Large intestine (tissue), 3 donors: ENCODE data around the gene SLAMF6. TPM values are rescaled to one million over a fixed set of nuclear protein-coding genes. Genes with fewer than 3 reads are reported as not detected.

Source experiments
- DNase-seq, 2 donors: peaks; one replicate each; pipeline versions ENCODE4 v3.0.0 to v3.0.0-alpha.2; 2013
- H3K27ac ChIP-seq: one replicate; pipeline ENCODE4 v1.5.1; 2013; ENCODE audit warnings: low read length
- H3K27me3 ChIP-seq: 2 replicates; pipeline ENCODE4 v1.6.1; 2013; ENCODE audit warnings: low read length; ENCODE audit not compliant: control insufficient read depth, insufficient read depth
- H3K36me3 ChIP-seq: 2 replicates; pipeline ENCODE4 v1.6.1; 2013; ENCODE audit warnings: low read length; ENCODE audit not compliant: control insufficient read depth, insufficient read depth
- H3K4me1 ChIP-seq: one replicate; pipeline ENCODE4 v1.6.1; 2013; ENCODE audit warnings: low read length; ENCODE audit not compliant: control insufficient read depth, insufficient read depth
- H3K4me3 ChIP-seq: one replicate; pipeline ENCODE4 v1.5.1; 2013; ENCODE audit warnings: low read length
- H3K9me3 ChIP-seq: one replicate; pipeline ENCODE4 v1.6.1; 2013; ENCODE audit warnings: mild to moderate bottlenecking, low read depth, low read length, moderate library complexity; ENCODE audit not compliant: control insufficient read depth
- WGBS: methylation state at CpG from one replicate; pipeline ENCODE4 v1.1.5; 2013; ENCODE audit warnings: low lambda C conversion rate; ENCODE audit not compliant: insufficient coverage; 5-methylcytosine and 5-hydroxymethylcytosine counted together
- polyA plus RNA-seq: library from polyadenylated mRNA; unstranded; fragments of 120-200 nt; gene quantifications from one replicate; pipeline ENCODE4 v1.2.1, GENCODE V29; 2013

The SLAMF6 gene
- polyA plus RNA-seq, 1 donor: 1.6 TPM

GRCh38 chr1:160453443-160453842, 69.6 kb downstream of the SLAMF6 start:
- no peaks in the 10 kb centered on the region for H3K36me3 ChIP-seq
- no peaks in the 10 kb centered on the region for H3K9me3 ChIP-seq
- no peaks in the 10 kb centered on the region for H3K4me1 ChIP-seq
- H3K4me3 ChIP-seq: no peak overlapping the region
- 90% methylated on average over 2 of the region's 7 CpGs for WGBS
- no peak for DNase-seq
- no peak overlapping the region for H3K27ac ChIP-seq
- H3K27me3 ChIP-seq: no peaks in the 10 kb centered on the region

DNA sequence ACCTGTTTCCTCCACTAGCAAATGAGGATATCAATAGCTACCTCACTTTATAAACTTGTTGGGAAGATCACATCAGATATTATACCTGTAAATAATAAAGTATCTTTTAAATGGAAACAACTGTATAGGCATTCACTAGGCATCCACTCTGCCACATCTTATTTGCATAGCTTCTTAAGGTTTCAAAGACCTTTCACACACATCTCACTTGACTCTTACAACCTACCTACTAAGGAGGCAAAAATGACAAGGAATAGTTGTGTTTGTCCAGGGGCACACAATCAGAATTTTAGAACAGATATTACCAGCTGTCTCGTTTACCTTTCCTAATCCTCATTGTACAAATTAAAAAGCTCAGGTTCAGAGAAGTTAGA, 71.2 kb downstream of the SLAMF6 start:
- H3K36me3 ChIP-seq: no peaks in the 10 kb centered on the region
- H3K27ac ChIP-seq: no peak overlapping the region
- DNase-seq: no peak
- H3K4me3 ChIP-seq: no peak overlapping the region
- WGBS: 67% methylated on average over 1 of the region's 1 CpG
- H3K4me1 ChIP-seq: no peaks in the 10 kb centered on the region
- no peaks in the 10 kb centered on the region for H3K9me3 ChIP-seq
- no peaks in the 10 kb centered on the region for H3K27me3 ChIP-seq

DNA sequence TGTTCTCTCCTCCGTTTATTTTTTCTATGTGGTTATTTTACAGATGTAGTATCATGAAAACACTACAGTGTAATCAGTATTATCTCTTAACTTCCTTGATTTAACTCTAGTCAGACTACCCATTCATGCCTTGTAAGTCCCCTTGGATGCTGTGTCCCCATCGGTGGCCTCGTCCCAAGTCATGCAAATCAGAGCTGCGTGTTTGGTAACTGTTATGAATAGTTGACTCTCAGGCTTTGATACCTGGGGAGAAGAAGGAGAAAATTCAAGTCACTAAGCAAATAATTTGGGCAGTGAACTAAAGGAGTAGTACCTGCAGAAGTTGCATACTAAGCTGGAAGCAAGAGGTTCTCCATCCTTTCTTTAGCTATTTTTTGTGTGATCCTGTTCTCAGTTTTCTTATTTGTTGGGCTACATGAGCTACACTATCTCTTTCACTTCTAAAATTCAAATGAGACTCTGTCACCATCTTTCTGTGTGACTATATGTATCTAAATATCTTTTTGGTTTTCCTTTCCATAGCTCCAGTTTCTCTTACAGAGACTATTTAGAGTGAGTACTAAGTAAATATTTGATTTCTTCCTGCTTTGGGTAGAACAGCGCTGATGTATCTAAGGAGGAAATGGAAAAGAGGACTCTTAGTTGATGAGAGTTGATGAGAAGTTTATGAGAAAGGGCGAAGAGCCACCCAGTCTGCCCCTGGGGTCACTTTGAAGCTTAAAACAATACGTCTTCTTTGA, 71.8 kb downstream of the SLAMF6 start:
- Histone ChIP-seq H3K4me3 (no peak overlapping the region), H3K36me3 (no peaks in the 10 kb centered on the region), H3K27ac (no peak overlapping the region), H3K9me3 (no peaks in the 10 kb centered on the region), H3K27me3 (no peaks in the 10 kb centered on the region), H3K4me1 (no peaks in the 10 kb centered on the region)
- no CpG with 5 or more reads among the region's 7 CpGs for WGBS
- peak; percentile 10 to 65 for DNase-seq

DNA sequence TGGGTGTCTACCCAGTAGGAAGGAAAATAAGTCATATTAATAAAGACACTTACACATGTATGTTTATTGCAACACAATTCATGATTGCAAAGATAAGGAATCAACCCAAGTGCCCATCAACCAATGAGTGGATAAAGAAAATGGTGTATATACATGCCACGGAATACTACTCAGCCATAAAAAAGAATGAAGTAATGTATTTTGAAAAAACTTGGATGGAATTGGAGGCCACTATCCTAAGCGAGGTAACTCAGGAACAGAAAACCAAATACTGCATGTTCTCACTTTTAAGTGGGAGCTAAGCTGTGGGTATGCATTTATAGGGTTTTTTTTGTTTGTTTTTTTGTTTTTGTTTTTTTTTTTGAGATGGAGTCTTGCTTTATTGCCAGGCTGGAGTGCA, 73.6 kb downstream of the SLAMF6 start:
- Histone ChIP-seq H3K4me3 (no peak overlapping the region), H3K9me3 (no peaks in the 10 kb centered on the region), H3K36me3 (no peaks in the 10 kb centered on the region), H3K27ac (no peak overlapping the region), H3K27me3 (no peaks in the 10 kb centered on the region), H3K4me1 (no peaks in the 10 kb centered on the region)
- no CpG with 5 or more reads among the region's 2 CpGs for WGBS
- no peak for DNase-seq

DNA sequence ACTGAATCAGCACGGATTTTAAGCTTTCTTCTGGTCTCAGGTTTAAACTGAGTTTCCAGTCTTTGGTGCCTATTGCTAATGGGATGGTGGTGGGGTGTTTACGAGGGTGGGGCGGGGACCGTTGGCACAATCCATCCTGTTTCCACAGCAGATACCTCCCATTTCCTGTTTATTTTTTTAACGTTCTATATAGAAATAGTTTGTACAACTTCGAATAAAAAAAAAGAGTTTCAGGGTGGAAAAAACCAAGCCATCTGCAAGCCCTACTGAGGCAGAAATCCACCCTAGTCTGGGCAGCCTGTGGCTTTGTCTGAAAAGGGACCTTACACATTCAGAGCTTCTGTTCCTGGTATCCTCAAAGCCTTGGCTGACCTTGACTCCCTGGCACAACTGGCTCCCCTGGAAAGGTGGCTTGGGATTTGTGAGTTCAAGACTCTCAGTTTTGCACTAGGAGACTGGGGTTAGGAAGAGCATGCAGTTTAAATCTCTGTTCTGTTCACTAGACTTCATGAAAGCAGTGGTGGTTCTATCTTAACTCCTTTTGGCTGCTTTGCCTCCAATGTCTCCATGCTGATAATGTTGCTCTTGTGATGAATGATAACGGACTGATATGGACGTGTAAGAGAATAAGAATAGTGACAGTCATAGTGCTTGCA, 76.0 kb downstream of the SLAMF6 start:
- Histone ChIP-seq H3K9me3 (no peaks in the 10 kb centered on the region), H3K27me3 (no peaks in the 10 kb centered on the region), H3K4me3 (no peak overlapping the region), H3K4me1 (no peaks in the 10 kb centered on the region), H3K36me3 (no peaks in the 10 kb centered on the region), H3K27ac (no peak overlapping the region)
- no peak for DNase-seq
- 69% methylated on average over 5 of the region's 8 CpGs for WGBS

GRCh38 chr1:160439718-160440117, 83.3 kb downstream of the SLAMF6 start:
- no peaks in the 10 kb centered on the region for H3K27me3 ChIP-seq
- DNase-seq: no peak
- 94% methylated on average over 2 of the region's 2 CpGs for WGBS
- H3K4me1 ChIP-seq: peaks cover 5% of the 10 kb centered on the region
- H3K4me3 ChIP-seq: no peak overlapping the region
- no peaks in the 10 kb centered on the region for H3K9me3 ChIP-seq
- H3K27ac ChIP-seq: no peak overlapping the region
- H3K36me3 ChIP-seq: no peaks in the 10 kb centered on the region

DNA sequence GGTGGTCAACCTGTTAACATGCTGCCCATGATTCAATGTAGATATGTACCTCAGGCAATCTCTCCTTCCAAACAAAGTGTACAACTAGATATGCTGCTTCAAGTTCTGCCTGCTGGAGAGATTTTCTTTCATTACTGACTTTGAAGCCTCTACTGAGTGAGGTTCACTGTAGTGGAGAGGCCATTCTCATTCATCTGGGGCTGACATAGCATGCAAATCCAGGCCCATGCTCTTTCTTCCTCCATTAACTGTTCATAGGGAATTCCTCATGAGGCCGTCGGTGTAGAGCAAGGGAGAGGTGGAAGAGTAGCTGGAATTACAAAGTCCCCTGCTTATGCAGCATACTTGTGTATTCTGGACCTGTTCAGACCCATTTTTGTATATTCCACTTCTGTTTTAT, 84.1 kb downstream of the SLAMF6 start:
- H3K4me3 ChIP-seq: no peak overlapping the region
- DNase-seq: no peak
- WGBS: no CpG with 5 or more reads among the region's 2 CpGs
- no peaks in the 10 kb centered on the region for H3K27me3 ChIP-seq
- no peaks in the 10 kb centered on the region for H3K36me3 ChIP-seq
- peaks cover 5% of the 10 kb centered on the region for H3K4me1 ChIP-seq
- H3K27ac ChIP-seq: no peak overlapping the region
- H3K9me3 ChIP-seq: no peaks in the 10 kb centered on the region

DNA sequence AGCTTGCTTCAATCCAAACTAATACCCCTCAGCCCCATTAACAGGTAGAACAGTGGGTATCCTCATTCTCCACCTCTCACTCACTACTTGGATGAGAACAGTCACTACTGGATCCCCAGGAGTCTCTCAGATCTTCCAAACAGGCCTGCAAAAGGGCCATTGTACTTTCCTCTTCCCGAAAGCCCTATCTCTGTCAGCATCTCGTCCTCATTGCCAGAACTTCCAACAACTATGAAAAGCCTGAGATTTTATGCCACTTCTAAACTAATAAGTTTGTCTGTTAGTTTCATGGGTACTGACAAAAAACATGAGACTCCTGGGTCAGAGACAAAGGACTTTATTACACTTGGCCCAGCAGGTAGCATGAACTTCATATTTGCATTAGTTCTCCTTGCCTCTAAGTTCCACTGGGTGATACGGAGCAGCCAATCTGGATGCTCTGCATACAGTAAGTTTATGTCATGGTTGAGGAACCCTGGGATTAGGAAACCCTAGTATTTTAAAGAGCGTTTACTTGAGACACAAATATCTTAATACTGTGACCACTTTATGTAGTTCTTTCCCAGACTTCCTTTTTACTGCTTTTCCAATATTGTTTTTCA, 84.6 kb downstream of the SLAMF6 start:
- Histone ChIP-seq H3K27ac (peak overlapping the region; percentile 1), H3K27me3 (no peaks in the 10 kb centered on the region)

DNA sequence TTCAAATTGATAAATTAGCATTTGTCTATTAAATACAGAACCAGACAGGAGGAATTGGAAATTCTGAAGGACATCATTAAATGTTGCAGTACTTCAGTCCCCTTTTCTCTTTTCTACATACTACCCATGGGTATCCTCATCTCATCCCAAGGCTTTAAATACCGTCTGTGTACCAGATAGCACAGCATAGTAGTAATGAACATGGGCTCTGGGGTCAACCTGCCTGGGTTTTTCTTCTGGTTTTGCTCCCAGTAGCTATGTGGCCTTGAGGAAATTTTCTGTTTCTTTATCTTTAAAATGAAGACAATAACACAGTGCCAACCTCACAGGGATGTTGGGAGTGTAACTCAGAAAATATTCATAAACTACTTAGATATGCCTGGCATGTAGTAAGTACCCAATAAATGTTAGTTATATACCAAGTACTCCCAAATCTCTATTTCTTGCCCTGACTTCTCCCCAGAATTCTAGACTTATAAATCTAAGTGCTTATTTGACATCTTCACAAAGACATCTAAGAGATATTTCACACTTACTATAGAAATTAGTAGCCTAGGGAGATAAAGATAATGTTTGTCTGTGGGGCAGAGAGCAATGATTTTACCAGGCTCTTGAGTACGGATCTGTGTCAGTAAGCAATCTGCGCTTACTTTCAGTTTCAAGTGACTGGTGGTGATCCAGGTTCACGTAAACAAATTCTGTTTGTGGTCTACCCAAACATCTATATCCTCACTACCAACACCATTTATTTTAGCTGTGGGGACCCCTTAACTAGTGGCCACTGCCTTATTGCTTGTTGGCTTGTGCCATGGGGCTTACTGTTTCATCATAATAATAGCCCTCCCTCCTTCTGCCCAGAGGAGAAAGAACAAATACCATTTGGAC, 85.4 kb downstream of the SLAMF6 start:
- peak overlapping the region; percentile 1 for H3K27ac ChIP-seq
- no CpG with 5 or more reads among the region's 4 CpGs for WGBS

More for the DNA sequence above, 84.6 kb downstream of the SLAMF6 start:
- no peaks in the 10 kb centered on the region for H3K36me3 ChIP-seq
- H3K9me3 ChIP-seq: no peaks in the 10 kb centered on the region
- WGBS: 86% methylated on average over 1 of the region's 4 CpGs
- peaks cover 5% of the 10 kb centered on the region for H3K4me1 ChIP-seq
- H3K4me3 ChIP-seq: no peak overlapping the region
- DNase-seq: no peak

GRCh38 chr1:160436966-160437365, 86.1 kb downstream of the SLAMF6 start:
- no CpG with 5 or more reads among the region's 2 CpGs for WGBS
- no peaks in the 10 kb centered on the region for H3K27me3 ChIP-seq
- H3K27ac ChIP-seq: no peak overlapping the region
- H3K4me3 ChIP-seq: no peak overlapping the region
- no peaks in the 10 kb centered on the region for H3K36me3 ChIP-seq
- H3K9me3 ChIP-seq: peaks cover 2% of the 10 kb centered on the region
- DNase-seq: no peak
- H3K4me1 ChIP-seq: peaks cover 10% of the 10 kb centered on the region

More for the DNA sequence above, 85.4 kb downstream of the SLAMF6 start:
- peaks cover 2% of the 10 kb centered on the region for H3K9me3 ChIP-seq
- peaks cover 5% of the 10 kb centered on the region for H3K4me1 ChIP-seq
- peak in 1 of 2 donors; percentile 69 for DNase-seq
- no peak overlapping the region for H3K4me3 ChIP-seq
- no peaks in the 10 kb centered on the region for H3K36me3 ChIP-seq
- no peaks in the 10 kb centered on the region for H3K27me3 ChIP-seq
